OCI-LY3 (cell line): ENCODE results near the gene AFF2.

Source experiments
- H2AFZ ChIP-seq: fragments of 200-600, 300-600 bp; shearing (Covaris generic); 2 replicates; pipeline ENCODE4 v1.6.0; 2014; ENCODE audit warnings: antibody characterized with exemption, low read depth, low read length
- H3K27ac ChIP-seq: fragments of 200-600, 300-600 bp; sonication (generic); 2 replicates; pipeline ENCODE4 v1.5.1; 2014; ENCODE audit warnings: mild to moderate bottlenecking, low read length, moderate library complexity, mixed read lengths
- H3K27me3 ChIP-seq: fragments of 200-600, 300-600 bp; sonication (generic); 2 replicates; pipeline ENCODE4 v1.6.1; 2014; ENCODE audit warnings: low read depth, low read length, mixed read lengths
- H3K36me3 ChIP-seq: fragments of 200-600, 300-600 bp; sonication (generic); replicated peaks from 2 replicates; pipeline ENCODE3; 2014; ENCODE audit warnings: low read depth, low read length, mixed read lengths
- H3K4me1 ChIP-seq: fragments of 300-600, 200-600 bp; sonication (generic); 2 replicates; pipeline ENCODE4 v1.6.1; 2014; ENCODE audit warnings: low read length, mixed read lengths
- H3K4me2 ChIP-seq: fragments of 200-600, 300-600 bp; sonication (generic); 2 replicates; pipeline ENCODE4 v1.6.1; 2014; ENCODE audit warnings: low read length, mixed read lengths
- H3K4me3 ChIP-seq: fragments of 300-600, 200-600 bp; sonication (generic); 2 replicates; pipeline ENCODE4 v1.5.1; 2014; ENCODE audit warnings: antibody characterized with exemption, mild to moderate bottlenecking, low read length, moderate library complexity
- H3K79me2 ChIP-seq: fragments of 300-600, 200-600 bp; shearing (Covaris generic); 2 replicates; pipeline ENCODE4 v1.6.1; 2014; ENCODE audit warnings: mild to moderate bottlenecking, low read length, mixed read lengths
- H3K9ac ChIP-seq: fragments of 300-600, 200-600 bp; shearing (Covaris generic); 2 replicates; pipeline ENCODE4 v1.6.0; 2014; ENCODE audit warnings: mild to moderate bottlenecking, low read length, moderate library complexity
- H3K9me3 ChIP-seq: fragments of 200-600, 300-600 bp; shearing (Covaris generic); 2 replicates; pipeline ENCODE4 v1.6.1; 2014; ENCODE audit warnings: low read length, mixed read lengths; ENCODE audit not compliant: insufficient read depth
- H4K20me1 ChIP-seq: fragments of 200-600, 300-600 bp; sonication (generic); 2 replicates; pipeline ENCODE4 v1.6.1; 2016; ENCODE audit warnings: low read length, mixed read lengths; ENCODE audit not compliant: insufficient read depth
- EZH2phosphoT487 ChIP-seq: fragments of 200-600 bp; shearing (Covaris generic); IDR thresholded peaks from 2 replicates; pipeline ENCODE4 v1.6.1; 2018; ENCODE audit warnings: antibody characterized with exemption, mixed run types, low read depth
- TF ChIP-seq, protein P1 (sequence below): fragments of 200-600, 300-600 bp; sonication (generic); IDR thresholded peaks from 2 replicates; pipeline ENCODE4 v1.5.1; 2014; ENCODE audit warnings: antibody characterized with exemption, low read length, low read depth

AFF2 gene

GRCh38 chrX:148938348-148938747 is 437.9 kb downstream of the AFF2 start:
- Histone ChIP-seq H3K36me3 (no peaks in the 10 kb centered on the region), H3K4me2 (no peak overlapping the region), H3K9me3 (no peaks in the 10 kb centered on the region), H3K4me3 (no peak overlapping the region), H4K20me1 (no peaks in the 10 kb centered on the region), H3K9ac (no peak overlapping the region), H3K27ac (no peak overlapping the region), H2AFZ (no peak overlapping the region), H3K27me3 (no peaks in the 10 kb centered on the region), H3K4me1 (no peaks in the 10 kb centered on the region), H3K79me2 (no peaks in the 10 kb centered on the region)
- TF ChIP-seq, protein P1, sequence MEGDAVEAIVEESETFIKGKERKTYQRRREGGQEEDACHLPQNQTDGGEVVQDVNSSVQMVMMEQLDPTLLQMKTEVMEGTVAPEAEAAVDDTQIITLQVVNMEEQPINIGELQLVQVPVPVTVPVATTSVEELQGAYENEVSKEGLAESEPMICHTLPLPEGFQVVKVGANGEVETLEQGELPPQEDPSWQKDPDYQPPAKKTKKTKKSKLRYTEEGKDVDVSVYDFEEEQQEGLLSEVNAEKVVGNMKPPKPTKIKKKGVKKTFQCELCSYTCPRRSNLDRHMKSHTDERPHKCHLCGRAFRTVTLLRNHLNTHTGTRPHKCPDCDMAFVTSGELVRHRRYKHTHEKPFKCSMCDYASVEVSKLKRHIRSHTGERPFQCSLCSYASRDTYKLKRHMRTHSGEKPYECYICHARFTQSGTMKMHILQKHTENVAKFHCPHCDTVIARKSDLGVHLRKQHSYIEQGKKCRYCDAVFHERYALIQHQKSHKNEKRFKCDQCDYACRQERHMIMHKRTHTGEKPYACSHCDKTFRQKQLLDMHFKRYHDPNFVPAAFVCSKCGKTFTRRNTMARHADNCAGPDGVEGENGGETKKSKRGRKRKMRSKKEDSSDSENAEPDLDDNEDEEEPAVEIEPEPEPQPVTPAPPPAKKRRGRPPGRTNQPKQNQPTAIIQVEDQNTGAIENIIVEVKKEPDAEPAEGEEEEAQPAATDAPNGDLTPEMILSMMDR, result no peak
- no peak for TF ChIP-seq EZH2phosphoT487

- Histone ChIP-seq H3K36me3 (no peaks in the 10 kb centered on the region), H3K4me2 (no peak overlapping the region), H3K4me3 (no peak overlapping the region), H3K9ac (no peak overlapping the region), H4K20me1 (no peaks in the 10 kb centered on the region), H2AFZ (no peak overlapping the region), H3K27ac (no peak overlapping the region), H3K27me3 (no peaks in the 10 kb centered on the region), H3K79me2 (no peaks in the 10 kb centered on the region), H3K4me1 (no peaks in the 10 kb centered on the region), H3K9me3 (no peaks in the 10 kb centered on the region)
- no peak for TF ChIP-seq EZH2phosphoT487
- TF ChIP-seq, protein P1, result no peak
Measured at GRCh38 chrX:148940411-148940996, 440.1 kb downstream of the AFF2 start.

DNA sequence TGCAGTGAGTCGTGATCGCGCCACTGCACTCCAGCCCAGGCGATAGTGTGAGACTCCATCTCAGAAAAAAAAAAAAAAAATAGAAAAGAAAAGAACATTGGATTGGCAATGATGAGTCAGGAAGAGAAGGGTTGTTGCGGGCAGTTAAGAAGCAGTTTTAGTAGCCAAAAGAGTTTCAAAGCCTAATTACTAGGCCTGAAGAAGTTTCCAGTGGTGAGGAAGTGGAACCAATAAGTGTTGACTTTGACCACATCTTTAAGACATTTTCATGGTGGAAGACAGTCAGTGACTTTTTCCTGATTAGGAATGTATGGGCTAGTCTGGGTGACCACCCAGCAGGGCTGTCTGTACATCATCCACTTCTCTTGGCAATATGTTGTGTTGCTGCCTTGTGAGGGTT is 442.3 kb downstream of the AFF2 start:
- Histone ChIP-seq H3K4me3 (no peak overlapping the region), H4K20me1 (no peaks in the 10 kb centered on the region), H3K27ac (no peak overlapping the region), H3K27me3 (no peaks in the 10 kb centered on the region), H2AFZ (no peak overlapping the region), H3K9ac (no peak overlapping the region), H3K79me2 (no peaks in the 10 kb centered on the region), H3K9me3 (no peaks in the 10 kb centered on the region), H3K4me1 (no peaks in the 10 kb centered on the region), H3K4me2 (no peak overlapping the region), H3K36me3 (no peaks in the 10 kb centered on the region)
- no peak for TF ChIP-seq EZH2phosphoT487
- TF ChIP-seq, protein P1, result no peak

- Histone ChIP-seq H3K27ac (no peak overlapping the region), H3K36me3 (no peaks in the 10 kb centered on the region), H2AFZ (no peak overlapping the region), H3K9me3 (no peaks in the 10 kb centered on the region), H3K9ac (no peak overlapping the region), H3K27me3 (no peaks in the 10 kb centered on the region), H4K20me1 (no peaks in the 10 kb centered on the region), H3K79me2 (no peaks in the 10 kb centered on the region), H3K4me2 (no peak overlapping the region), H3K4me3 (no peak overlapping the region), H3K4me1 (0 out of 2 replicates have a peak, but pooled peaks cover 4% of the 10 kb centered on the region)
- no peak for TF ChIP-seq EZH2phosphoT487
- TF ChIP-seq, protein P1, result no peak
Measured at GRCh38 chrX:148947399-148947975, 447.1 kb downstream of the AFF2 start.
